Measurements from ENCODE around the gene MPC2.
A peak's percentile ranks its signal among the peaks of the same experiment; 100 is the strongest.

Gene MPC2

DNA sequence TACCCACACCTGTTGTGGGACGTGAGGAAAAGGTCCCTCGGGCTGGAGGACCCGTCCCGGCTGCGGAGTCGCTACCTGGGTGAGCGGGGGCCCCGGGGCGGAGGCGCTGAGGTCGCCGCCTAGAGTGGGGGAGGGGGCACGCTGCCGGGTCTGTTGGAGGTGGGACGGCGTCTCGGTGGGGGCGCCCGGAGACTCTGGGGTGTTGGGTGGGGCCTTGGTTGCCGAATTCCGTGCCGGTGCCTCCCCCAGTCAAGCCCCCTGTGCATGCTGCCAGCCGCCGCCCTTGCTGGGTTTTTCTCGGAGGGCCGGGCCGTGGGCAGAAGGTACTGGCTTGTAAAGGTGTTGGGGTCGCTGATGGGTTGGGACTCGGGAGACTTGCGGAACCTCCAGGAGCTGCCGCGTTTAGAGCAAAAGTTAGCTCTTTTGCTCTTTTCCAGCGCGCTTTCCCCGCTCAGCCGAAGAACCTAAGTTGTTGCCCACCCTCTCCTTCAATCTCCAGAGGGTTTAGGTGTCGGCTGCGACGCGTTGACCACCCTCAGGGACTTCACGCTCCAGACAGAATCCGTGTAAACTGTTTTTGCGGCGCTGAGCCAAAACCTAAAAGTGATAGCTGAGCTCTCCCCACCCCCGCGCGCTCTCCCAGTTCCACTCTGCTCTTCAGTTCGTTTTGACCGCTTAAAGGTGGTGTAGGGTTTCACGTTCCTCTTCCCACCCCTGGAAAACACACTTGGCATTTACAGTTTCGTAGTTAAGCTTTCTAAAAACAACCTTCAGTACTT lies at the start of gene MPC2:
TSS of gene MPC2 (minus strand) at position 143 of the 779 bp plus-strand sequence. CDS start 1,231 bp downstream, outside the sequence.
- peak; percentile 57 for DNase-seq

- peak; percentile 1 for DNase-seq
These were observed 48.1 kb upstream of the MPC2 start for GRCh38 chr1:167984886-167985489.

DNA sequence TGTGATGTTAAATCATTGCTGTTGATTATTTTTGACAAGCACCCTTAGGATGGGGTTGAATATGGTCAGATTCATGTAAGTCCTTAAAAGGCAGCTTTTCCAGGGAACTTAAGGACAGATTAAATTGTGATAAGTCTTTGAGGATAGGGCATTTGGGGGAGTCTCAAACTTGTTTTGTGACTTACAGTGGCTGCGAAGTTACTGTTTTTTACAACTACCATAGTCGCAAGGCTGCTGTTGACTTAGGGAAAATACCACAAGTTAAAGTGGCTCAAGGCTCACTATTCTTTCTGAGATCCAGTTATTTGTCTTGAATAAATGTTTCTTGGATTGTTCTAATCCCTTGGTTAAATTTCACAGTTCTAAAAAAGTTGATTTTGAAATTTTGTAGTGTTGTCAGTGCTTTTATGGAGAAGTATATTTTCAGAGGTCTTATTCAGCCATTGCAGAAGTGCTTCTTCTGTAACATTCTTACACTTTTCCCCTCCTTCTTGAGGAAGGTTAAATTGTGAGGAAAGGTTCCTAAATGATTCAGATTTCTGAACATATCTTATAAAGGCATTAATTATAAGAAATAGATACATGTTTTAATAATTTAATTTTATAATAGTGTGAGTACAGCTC lies 47.0 kb upstream of the MPC2 start:
- DNase-seq, result no peak

DNA sequence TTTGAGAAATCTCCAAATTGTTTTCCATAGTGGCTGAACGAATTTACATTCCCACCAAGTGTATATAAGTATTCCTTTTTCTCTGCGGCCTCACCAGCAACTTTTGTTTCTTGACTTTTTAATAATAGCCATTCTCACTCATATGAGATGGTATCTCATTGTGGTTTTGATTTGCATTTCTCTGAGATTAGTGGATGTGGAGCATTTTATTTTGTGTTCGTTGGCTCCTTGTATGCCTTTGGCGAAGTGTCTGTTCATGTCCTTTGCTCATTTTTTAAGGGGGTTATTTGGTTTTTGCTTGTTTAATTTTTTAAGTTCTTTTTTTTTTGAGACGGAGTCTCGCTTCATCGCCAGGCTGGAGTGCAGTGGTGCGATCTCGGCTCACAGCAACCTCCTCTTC lies 45.1 kb upstream of the MPC2 start:
- DNase-seq, result no peak

GRCh38 chr1:167977245-167977644 lies 40.4 kb upstream of the MPC2 start:
- DNase-seq, result no peak

- DNase-seq, result no peak
These were observed 37.8 kb upstream of the MPC2 start for GRCh38 chr1:167974698-167975097.

DNA sequence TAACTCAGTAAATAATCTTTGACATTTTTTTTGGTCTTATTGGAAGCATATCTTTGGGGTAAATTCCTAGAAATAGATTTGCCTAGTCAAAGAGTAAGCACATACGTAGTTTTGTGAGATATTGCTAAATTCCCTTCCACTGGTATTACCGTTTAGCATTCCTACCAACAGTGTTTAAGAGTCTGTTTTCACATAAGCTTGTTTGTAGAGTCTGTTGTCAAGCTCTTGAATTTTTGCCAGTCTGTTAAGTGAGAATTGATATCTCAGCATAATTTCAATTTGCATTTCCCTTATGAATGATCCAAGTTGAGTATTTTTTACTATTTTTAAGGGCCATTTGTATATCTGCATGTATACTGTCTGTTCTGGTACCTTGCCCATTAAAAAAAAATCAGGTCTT lies 37.0 kb upstream of the MPC2 start:
- DNase-seq, result no peak

GRCh38 chr1:167968569-167968968 lies 31.7 kb upstream of the MPC2 start:
- DNase-seq, result no peak

GRCh38 chr1:167966050-167966449 lies 29.2 kb upstream of the MPC2 start:
- no peak for DNase-seq

DNA sequence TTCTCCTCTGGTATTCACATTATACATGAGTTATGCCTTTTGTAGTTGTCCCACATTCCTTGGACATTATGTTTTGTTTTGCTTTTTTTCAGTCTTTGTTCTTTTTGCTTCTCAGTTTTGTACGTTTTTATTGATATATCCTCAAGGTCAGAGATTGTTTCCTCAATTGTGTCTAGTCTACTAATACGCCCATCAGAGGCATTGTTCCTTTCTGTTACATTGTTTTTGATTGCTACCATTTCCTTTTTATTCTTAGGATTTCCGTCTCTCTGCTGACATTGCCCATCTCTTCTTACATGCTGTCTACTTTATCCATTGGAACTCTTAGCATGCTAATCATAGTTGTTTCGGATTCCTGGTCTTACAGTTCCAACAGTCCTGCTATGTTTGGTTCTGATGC lies 27.8 kb upstream of the MPC2 start:
- DNase-seq, result no peak

- DNase-seq, result no peak
These were observed 20.8 kb upstream of the MPC2 start for GRCh38 chr1:167957710-167958109.

DNA sequence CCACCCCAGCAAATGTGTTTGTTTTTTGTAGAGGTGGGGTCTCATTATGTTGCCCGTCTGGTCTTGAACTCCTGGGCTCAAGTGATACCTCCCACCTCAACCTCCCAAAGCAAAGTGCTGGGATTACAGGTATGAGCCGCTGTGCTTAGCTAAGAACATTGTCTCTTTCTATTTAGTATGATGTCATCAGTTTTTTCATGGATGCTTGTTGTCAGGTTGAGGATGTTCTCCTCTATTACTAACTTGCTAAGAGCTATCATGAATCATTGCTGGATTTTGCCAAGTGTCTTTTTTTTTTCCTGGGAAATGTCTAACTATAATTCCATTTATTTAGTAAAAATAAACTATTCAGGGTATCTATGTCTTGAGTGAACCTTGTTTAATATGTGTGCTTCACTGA lies 19.0 kb upstream of the MPC2 start:
- DNase-seq, result no peak

- no peak for DNase-seq
These were observed 13.7 kb upstream of the MPC2 start for GRCh38 chr1:167950569-167950968.

- no peak for DNase-seq
These were observed 12.9 kb upstream of the MPC2 start for GRCh38 chr1:167949785-167950184.

DNA sequence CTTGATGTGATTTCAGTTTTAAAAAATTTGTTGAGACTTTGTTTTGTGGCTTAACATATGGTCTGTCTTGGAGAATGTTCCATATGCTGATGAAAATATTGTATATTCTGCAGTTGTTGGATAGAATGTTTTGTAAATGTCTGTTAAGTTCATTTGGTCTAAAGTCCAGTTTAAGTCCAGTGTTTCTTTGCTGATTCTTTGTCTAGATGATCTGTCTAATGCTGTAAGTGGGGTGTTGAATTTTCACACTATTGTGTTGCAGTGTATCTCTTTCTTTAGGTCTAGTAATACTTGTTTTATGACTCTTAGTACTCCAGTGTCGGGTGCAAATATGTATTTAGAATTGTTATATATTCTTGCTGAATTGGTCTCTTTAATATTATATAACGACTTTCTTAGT lies 10.9 kb upstream of the MPC2 start:
- no peak for DNase-seq

DNA sequence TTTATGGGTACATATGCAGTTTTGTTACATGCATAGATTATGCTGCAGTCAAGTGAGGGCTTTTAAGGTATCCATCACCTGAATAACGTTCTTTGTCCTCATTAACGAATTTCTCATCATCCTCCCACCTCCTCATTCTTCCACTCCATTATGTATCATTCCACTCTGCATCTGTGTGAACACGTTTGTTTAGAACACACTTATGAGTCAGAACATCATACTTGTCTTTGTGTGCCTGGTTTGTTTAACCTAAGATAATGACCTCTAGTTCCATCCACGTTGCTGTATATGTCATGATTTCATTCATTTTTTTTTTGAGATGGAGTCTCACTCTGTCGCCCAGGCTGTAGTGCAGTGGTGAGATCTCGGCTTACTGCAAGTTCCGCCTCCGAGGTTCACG lies 6.7 kb upstream of the MPC2 start:
- DNase-seq, result no peak

DNA sequence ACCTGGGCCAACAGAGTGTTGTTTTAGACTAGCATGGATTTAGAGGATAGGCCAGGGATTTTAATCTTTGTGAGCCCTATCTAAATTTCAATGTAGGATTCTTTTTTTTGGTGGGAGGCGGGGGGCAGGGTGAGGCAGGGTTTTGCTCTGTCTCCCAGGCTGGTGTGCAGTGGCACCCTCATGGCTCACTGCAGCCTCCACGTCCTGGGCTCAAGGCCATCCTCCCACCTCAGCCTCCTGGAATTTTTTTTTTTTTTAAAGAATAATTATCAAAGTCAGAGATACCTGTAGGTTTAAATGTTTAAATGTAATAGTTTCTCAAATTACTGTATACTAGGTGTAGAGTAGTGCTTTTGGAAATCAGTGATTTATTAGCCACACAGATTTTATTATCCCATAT lies 3.4 kb upstream of the MPC2 start:
- no peak for DNase-seq

DNA sequence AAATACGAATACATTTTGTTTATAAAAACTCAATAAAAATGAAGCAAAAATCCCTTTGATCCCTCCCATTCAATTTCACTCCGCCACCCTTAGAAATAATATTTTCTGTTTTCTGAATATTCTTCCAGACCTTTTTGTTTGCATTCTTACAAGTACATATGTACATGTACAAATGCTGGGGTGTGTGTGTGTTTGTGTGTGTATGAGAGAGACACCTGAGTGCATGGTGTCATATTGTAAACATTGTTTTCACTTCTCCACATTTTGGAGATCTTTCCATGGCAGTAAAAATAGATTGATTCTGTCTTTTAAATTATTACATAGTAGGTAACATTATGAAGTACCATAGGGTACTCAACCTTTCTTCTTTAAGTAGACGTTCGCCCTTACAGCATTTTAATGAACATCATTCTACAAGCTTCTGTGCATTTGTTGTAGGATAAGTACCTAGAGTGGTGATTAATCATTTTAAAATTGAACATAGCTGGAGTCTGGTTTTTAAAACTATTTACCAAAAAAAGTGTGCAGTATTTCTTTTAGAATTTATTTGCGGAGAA lies 1.3 kb upstream of the MPC2 start:
- no peak for DNase-seq

DNA sequence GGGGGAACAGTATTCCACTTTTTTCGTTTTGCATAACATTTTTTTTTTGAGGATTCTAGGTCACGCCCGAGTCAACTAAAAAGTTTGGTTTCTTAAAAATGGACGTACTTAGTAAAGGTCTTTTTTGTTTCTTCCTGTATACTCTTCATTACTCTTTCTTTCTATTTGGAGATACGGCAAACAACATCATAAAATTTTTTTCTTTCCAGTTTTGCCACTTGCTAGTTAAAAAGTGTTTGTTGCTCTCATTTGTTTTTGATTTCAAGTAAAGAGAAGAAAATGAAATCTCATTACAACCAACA lies 788 bp upstream of the MPC2 start:
- DNase-seq, result no peak

DNA sequence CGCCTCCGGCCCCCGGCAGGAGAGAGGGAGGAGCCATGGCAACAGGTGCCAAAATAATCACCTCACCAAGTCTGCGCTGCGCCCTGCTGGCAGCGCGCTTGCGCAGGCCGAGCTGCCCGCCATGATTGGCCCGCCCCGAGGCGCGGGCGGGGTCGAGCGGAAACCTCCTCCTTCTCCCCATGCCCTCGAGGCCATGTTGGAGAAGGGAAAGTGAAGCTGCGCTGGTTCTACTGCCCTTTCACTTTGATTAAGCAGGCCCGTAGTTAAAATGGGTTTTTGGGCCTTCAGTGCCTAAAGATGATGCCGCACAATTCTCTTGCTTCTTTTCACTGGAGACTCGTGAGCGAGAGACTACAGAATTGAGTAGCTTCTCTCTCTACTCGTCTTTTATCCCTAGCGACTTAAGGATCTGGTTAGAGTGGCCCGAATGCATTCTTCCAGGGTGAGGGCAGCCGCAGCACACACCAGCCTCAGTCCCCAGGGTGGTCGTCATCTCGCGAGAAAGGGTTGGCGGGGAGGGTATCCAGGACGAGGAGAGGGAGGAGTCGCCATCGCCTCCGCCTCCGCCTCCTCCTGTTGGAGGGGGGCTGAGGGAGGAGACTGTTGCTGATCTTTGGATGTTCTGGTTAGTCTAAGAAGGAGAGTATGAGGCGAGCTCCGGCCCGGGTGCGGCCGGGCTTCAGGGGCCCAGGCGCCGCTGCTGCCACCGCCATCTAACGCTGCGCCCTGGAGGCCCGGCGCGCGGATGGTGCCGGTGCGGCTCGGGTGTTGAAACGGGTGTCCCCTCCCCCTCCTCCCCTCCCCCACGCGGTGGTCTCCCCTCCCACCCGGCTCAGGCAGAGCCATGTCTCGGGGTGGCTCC lies 573 bp downstream of the MPC2 start, which contains the start of gene DCAF6:
TSS of gene DCAF6 (plus strand) at position 616 of the 862 bp plus-strand sequence. CDS start at position 845, 229 bp downstream.
- DNase-seq, result peak; percentile 98

DNA sequence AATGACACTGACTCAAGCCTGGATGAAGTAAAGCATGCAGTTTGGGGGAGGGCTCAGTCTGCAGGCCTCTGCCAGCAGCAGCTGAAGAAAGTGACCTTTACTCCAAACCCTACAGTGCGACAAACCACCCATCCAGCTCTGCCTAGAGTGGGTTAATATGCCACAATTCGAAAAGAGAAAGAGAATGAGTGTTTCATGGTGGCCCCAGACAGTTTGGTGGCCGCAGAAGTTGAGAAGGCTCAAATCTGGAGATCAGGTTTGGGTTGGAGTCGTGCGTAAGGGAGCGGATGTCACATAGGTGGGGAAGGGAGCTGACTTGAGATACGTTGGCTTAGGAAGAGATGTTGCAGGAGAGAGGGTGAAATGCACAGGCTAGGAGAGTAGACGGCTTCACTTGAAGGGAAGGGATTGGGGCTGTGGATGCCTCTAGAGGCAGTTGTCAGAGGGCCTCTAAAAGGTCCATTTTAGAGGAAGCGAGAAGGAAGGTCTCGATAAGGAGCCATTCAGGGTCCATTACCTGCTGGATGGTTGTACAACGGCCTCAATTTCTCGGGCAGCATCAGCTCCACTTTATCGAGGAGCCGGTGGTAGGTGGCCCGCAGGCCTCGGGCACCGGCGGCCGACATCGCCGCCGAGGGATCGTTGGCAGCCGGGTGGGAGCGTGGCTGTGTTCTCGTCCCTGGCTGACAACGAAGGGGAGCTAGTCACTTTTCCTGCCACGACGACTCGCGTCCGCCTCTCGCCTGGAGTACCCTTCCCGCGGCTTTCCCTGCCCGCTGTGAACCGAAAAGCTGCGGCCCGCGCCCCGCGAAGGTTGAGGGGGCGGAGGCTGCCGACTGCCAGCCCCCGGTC lies 1.4 kb downstream of the MPC2 start:
- peak; percentile 51 for DNase-seq
